DOHH2 (cell line): Measurements from ENCODE around the gene HCN2.

Experiments used
- H3F3A ChIP-seq: fragments of 200-600 bp; sonication (generic), shearing (Covaris generic); 2 replicates; pipeline ENCODE4 v1.6.0; 2016; ENCODE audit warnings: antibody characterized with exemption, mild to moderate bottlenecking; ENCODE audit not compliant: control insufficient read depth, insufficient read depth
- H3K27ac ChIP-seq: fragments of 200-600 bp; sonication (generic); 2 replicates; pipeline ENCODE4 v1.5.1; 2014; ENCODE audit warnings: low read depth, mild to moderate bottlenecking, low read length, moderate library complexity
- H3K27me3 ChIP-seq: fragments of 200-600 bp; sonication (generic); 2 replicates; pipeline ENCODE4 v1.6.1; 2014; ENCODE audit warnings: mild to moderate bottlenecking, low read length, mixed read lengths; ENCODE audit not compliant: control insufficient read depth
- H3K36me3 ChIP-seq: fragments of 200-600 bp; sonication (generic); 2 replicates; pipeline ENCODE4 v1.6.1; 2014; ENCODE audit warnings: mild to moderate bottlenecking, low read length, moderate library complexity, mixed read lengths; ENCODE audit not compliant: control insufficient read depth
- H3K4me1 ChIP-seq: fragments of 200-600 bp; sonication (generic); 2 replicates; pipeline ENCODE4 v1.6.1; 2014; ENCODE audit warnings: mild to moderate bottlenecking, low read length, mixed read lengths; ENCODE audit not compliant: control insufficient read depth
- H3K4me2 ChIP-seq: fragments of 200-600 bp; sonication (generic); 2 replicates; pipeline ENCODE4 v1.6.0; 2014; ENCODE audit warnings: mild to moderate bottlenecking, low read length, moderate library complexity
- H3K4me3 ChIP-seq: fragments of 200-600 bp; sonication (generic); 2 replicates; pipeline ENCODE4 v1.5.1; 2014; ENCODE audit warnings: mild to moderate bottlenecking, low read length, mixed read lengths
- H3K79me2 ChIP-seq: fragments of 200-600 bp; sonication (generic); 2 replicates; pipeline ENCODE4 v1.6.1; 2014; ENCODE audit warnings: mild to moderate bottlenecking, low read length, mixed read lengths; ENCODE audit not compliant: control insufficient read depth
- H3K9me2 ChIP-seq: fragments of 200-600 bp; sonication (generic); replicated peaks from 2 replicates; pipeline ENCODE4 v1.6.1; 2014; ENCODE audit warnings: mild to moderate bottlenecking, low read length, mixed read lengths; ENCODE audit not compliant: control insufficient read depth
- H3K9me3 ChIP-seq: fragments of 200-600 bp; sonication (generic); 2 replicates; pipeline ENCODE4 v1.6.1; 2014; ENCODE audit warnings: antibody characterized with exemption, low read length, mixed read lengths; ENCODE audit not compliant: control insufficient read depth, insufficient read depth
- H4K20me1 ChIP-seq: fragments of 200-600 bp; sonication (generic); 2 replicates; pipeline ENCODE4 v1.6.0; 2014; ENCODE audit warnings: low read depth, mild to moderate bottlenecking, antibody characterized with exemption, low read length, moderate library complexity; ENCODE audit not compliant: control insufficient read depth, insufficient read depth
- CTCF ChIP-seq: fragments of 200-600 bp; sonication (generic); IDR thresholded peaks from one replicate; pipeline ENCODE4 v1.5.1; 2014; ENCODE audit warnings: antibody characterized with exemption, mild to moderate bottlenecking, low read depth, low read length; ENCODE audit not compliant: poor library complexity, severe bottlenecking
- EZH2phosphoT487 ChIP-seq: fragments of 200-600 bp; sonication (generic); IDR thresholded peaks from 2 replicates; pipeline ENCODE4 v1.6.1; 2017; ENCODE audit warnings: borderline replicate concordance, mild to moderate bottlenecking, antibody characterized with exemption, low read length, moderate library complexity, mixed read lengths

HCN2 gene

GRCh38 chr19:547836-548720, 41.6 kb upstream of the HCN2 start:
- H3K4me2 ChIP-seq: no peak overlapping the region
- no peaks in the 10 kb centered on the region for H3K9me3 ChIP-seq
- H3K4me3 ChIP-seq: no peak overlapping the region
- no peaks in the 10 kb centered on the region for H3K79me2 ChIP-seq
- no peaks in the 10 kb centered on the region for H3K9me2 ChIP-seq
- H3K27me3 ChIP-seq: no peaks in the 10 kb centered on the region
- H4K20me1 ChIP-seq: no peaks in the 10 kb centered on the region
- no peaks in the 10 kb centered on the region for H3F3A ChIP-seq
- H3K27ac ChIP-seq: no peak overlapping the region
- TF ChIP-seq EZH2phosphoT487 (no peak), CTCF (no peak)
- H3K4me1 ChIP-seq: peaks cover 9% of the 10 kb centered on the region
- H3K36me3 ChIP-seq: no peaks in the 10 kb centered on the region

GRCh38 chr19:548886-549830, 40.5 kb upstream of the HCN2 start:
- no peak overlapping the region for H3K4me3 ChIP-seq
- no peaks in the 10 kb centered on the region for H3K79me2 ChIP-seq
- no peak for TF ChIP-seq CTCF
- TF ChIP-seq EZH2phosphoT487: no peak
- no peaks in the 10 kb centered on the region for H3K9me2 ChIP-seq
- H4K20me1 ChIP-seq: no peaks in the 10 kb centered on the region
- H3K9me3 ChIP-seq: no peaks in the 10 kb centered on the region
- H3F3A ChIP-seq: no peaks in the 10 kb centered on the region
- H3K4me1 ChIP-seq: peaks cover under 1% of the 10 kb centered on the region; the same call in 1 of the 2 replicates
- no peak overlapping the region for H3K27ac ChIP-seq
- H3K36me3 ChIP-seq: no peaks in the 10 kb centered on the region
- H3K4me2 ChIP-seq: no peak overlapping the region
- no peaks in the 10 kb centered on the region for H3K27me3 ChIP-seq

GRCh38 chr19:554817-555216, 34.9 kb upstream of the HCN2 start:
- Histone ChIP-seq H3K9me3 (no peaks in the 10 kb centered on the region), H3K9me2 (no peaks in the 10 kb centered on the region), H3K4me3 (no peak overlapping the region), H3K27ac (no peak overlapping the region), H3K27me3 (no peaks in the 10 kb centered on the region), H3K36me3 (no peaks in the 10 kb centered on the region), H3K4me1 (no peaks in the 10 kb centered on the region), H3K4me2 (no peak overlapping the region), H3K79me2 (no peaks in the 10 kb centered on the region), H3F3A (no peaks in the 10 kb centered on the region), H4K20me1 (no peaks in the 10 kb centered on the region)
- TF ChIP-seq CTCF (no peak), EZH2phosphoT487 (no peak)
